B cell (primary cell): ENCODE data around the gene ADGRA3. TPM values are rescaled to one million over a fixed set of nuclear protein-coding genes. Genes with fewer than 3 reads are reported as not detected.

Experiments used
- ATAC-seq: fragments of 200-7000 bp; cut with Tn5 transposase; one replicate; pipeline ENCODE4 v1.10.0; 2021; ENCODE audit warnings: low read depth, mild to moderate bottlenecking, moderate number of reproducible peaks, moderate library complexity
- CTCF ChIA-PET: fragments of 350-600 bp; sonication (Branson Sonifier 250); formaldehyde crosslinking; loops from one replicate; lab custom pipeline; 2021; ENCODE audit warnings: antibody characterized with exemption, inconsistent platforms; lab: Charles Lee
- POLR2A ChIA-PET: fragments of 350-600 bp; sonication (Branson Sonifier 250); formaldehyde crosslinking; loops from one replicate; lab custom pipeline; 2021; ENCODE audit warnings: antibody characterized with exemption; lab: Charles Lee
- DNase-seq: peaks from one replicate; pipeline ENCODE4 v3.0.0; 2013
- H2AFZ ChIP-seq: 2 replicates; pipeline ENCODE4 v1.6.1; 2012; ENCODE audit warnings: mild to moderate bottlenecking, low read depth, low read length; ENCODE audit not compliant: insufficient read depth, poor library complexity, severe bottlenecking
- H3K27ac ChIP-seq, 2 donors: 1 replicate in 1 of 2; 2 replicates in 1 of 2; pipeline ENCODE4 v1.5.1; 2012 to 2013; ENCODE audit warnings: low read length in 2 of 2, mild to moderate bottlenecking in 2 of 2, moderate library complexity in 1 of 2
- H3K27me3 ChIP-seq, 4 experiments: fragments of 200-600 bp in 1 of 4; sonication (generic) in 1 of 4; replicated peaks in 1 of 4; 1 replicate in 2 of 4; 2 replicates in 2 of 4; pipeline versions ENCODE4 v1.6.1 to v1.7.0; 2013 to 2016; ENCODE audit warnings: low read length in 3 of 4, mild to moderate bottlenecking in 2 of 4, mixed read lengths in 1 of 4, moderate library complexity in 1 of 4; ENCODE audit not compliant: insufficient read depth in 4 of 4, control insufficient read depth in 3 of 4; ENCODE audit errors: control extremely low read depth in 1 of 4
- H3K36me3 ChIP-seq, 2 experiments: replicated peaks in 1 of 2; 1 replicate in 1 of 2; 2 replicates in 1 of 2; pipeline versions ENCODE4 v1.6.1 to v1.7.1; 2013; ENCODE audit warnings: low read length in 1 of 2; ENCODE audit not compliant: insufficient read depth in 2 of 2, control insufficient read depth in 1 of 2; ENCODE audit errors: control extremely low read depth in 1 of 2, extremely low read depth in 1 of 2
- H3K4me1 ChIP-seq, 2 donors: fragments of 200-600 bp in 1 of 2; sonication (generic) in 1 of 2; 1 replicate in 1 of 2; 2 replicates in 1 of 2; pipeline versions ENCODE4 v1.5.1 to v1.6.1; 2013 to 2017; ENCODE audit warnings: low read length in 2 of 2; ENCODE audit not compliant: control insufficient read depth in 2 of 2, insufficient read depth in 2 of 2
- H3K4me2 ChIP-seq: replicated peaks from 2 replicates; pipeline ENCODE3; 2012; ENCODE audit warnings: mild to moderate bottlenecking, low read depth, low read length; ENCODE audit not compliant: poor library complexity, severe bottlenecking
- H3K4me3 ChIP-seq, 5 experiments: fragments of 200-600 bp in 1 of 5; sonication (generic) in 1 of 5; 1 replicate in 3 of 5; 2 replicates in 2 of 5; pipeline versions ENCODE4 v1.5.1 to v1.7.0; 2011 to 2016; ENCODE audit warnings: low read length in 4 of 5, mild to moderate bottlenecking in 4 of 5, low read depth in 2 of 5, control low read depth in 1 of 5, moderate library complexity in 1 of 5; ENCODE audit not compliant: insufficient read depth in 1 of 5; ENCODE audit errors: control extremely low read depth in 1 of 5, extremely low read depth in 1 of 5
- H3K79me2 ChIP-seq: fragments of 200-600 bp; sonication (generic); one replicate; pipeline ENCODE4 v1.6.0; 2016; ENCODE audit warnings: low read length; ENCODE audit not compliant: control insufficient read depth, insufficient read depth
- H3K9ac ChIP-seq: fragments of 200-600 bp; sonication (generic); 2 replicates; pipeline ENCODE4 v1.6.1; 2017; ENCODE audit warnings: mild to moderate bottlenecking, low read length, moderate library complexity
- H3K9me3 ChIP-seq, 3 donors: one replicate each; pipeline versions ENCODE4 v1.6.1 to v1.7.1; 2013; ENCODE audit warnings: low read length in 2 of 3; ENCODE audit not compliant: control insufficient read depth in 2 of 3, insufficient read depth in 1 of 3; ENCODE audit errors: control extremely low read depth in 1 of 3
- H4K20me1 ChIP-seq: 2 replicates; pipeline ENCODE4 v1.6.0; 2012; ENCODE audit warnings: mild to moderate bottlenecking, low read length; ENCODE audit not compliant: insufficient read depth, control insufficient read depth, poor library complexity, severe bottlenecking
- H3K27ac Mint-ChIP-seq: one replicate; pipeline ENCODE4 v1.8.0; 2021; ENCODE audit warnings: mixed read lengths
- H3K27me3 Mint-ChIP-seq: one replicate; pipeline ENCODE4 v1.8.0; 2021; ENCODE audit warnings: mixed read lengths
- H3K4me1 Mint-ChIP-seq: one replicate; pipeline ENCODE4 v1.8.0; 2021; ENCODE audit warnings: mixed read lengths
- H3K4me3 Mint-ChIP-seq: one replicate; pipeline ENCODE4 v1.8.0; 2021; ENCODE audit warnings: mixed read lengths
- H3K9me3 Mint-ChIP-seq: one replicate; pipeline ENCODE4 v1.8.0; 2022; ENCODE audit warnings: mixed read lengths; ENCODE audit not compliant: insufficient read depth
- CTCF ChIP-seq: fragments of 200-600 bp; IDR thresholded peaks from one replicate; pipeline ENCODE4 v1.8.0; 2022; ENCODE audit warnings: antibody characterized with exemption, mild to moderate bottlenecking
- EZH2 ChIP-seq: IDR thresholded peaks from 2 replicates; pipeline ENCODE4 v1.6.1; 2012; ENCODE audit warnings: borderline replicate concordance, low read depth, mild to moderate bottlenecking, moderate library complexity, low read length; ENCODE audit not compliant: insufficient read depth, poor library complexity, severe bottlenecking
- WGBS: methylation state at CpG from one replicate; pipeline ENCODE4 v1.1.5; 2013; ENCODE audit warnings: missing lambda C conversion rate; ENCODE audit not compliant: insufficient coverage; 5-methylcytosine and 5-hydroxymethylcytosine counted together
- intact Hi-C: fragments of 100-400 bp; cut with micrococcal nuclease; formaldehyde crosslinking; loops from one replicate; pipeline ENCODE4 v1.10.0; 2022
- polyA plus RNA-seq: library from polyadenylated mRNA; depleted of rRNA; stranded (reverse); fragments of >200 nt; gene quantifications from 2 replicates; pipeline ENCODE4 v1.2.3, GENCODE V29; 2012
- total RNA-seq, 2 donors: library from RNA; stranded (reverse); fragments of 120-200 nt in 1 of 2; gene quantifications; 1 replicate in 1 of 2; 2 replicates in 1 of 2; pipeline versions ENCODE4 v1.2.3 to v1.2.4, GENCODE V29; 2013 to 2022

ADGRA3 gene
- total and polyA plus RNA-seq, 2 donors (not counting 1 experiment from before 2014, with no cell fraction given), result 0.25 TPM; not detected in 1

- no peak for ATAC-seq
- peaks cover 8% of the 10 kb centered on the region for H3K9me3 Mint-ChIP-seq
- Histone ChIP-seq H3K9me3 (peaks cover 0 to 5% (median 0%) of the 10 kb centered on the region in 3 donors), H3K27me3 (no peaks in the 10 kb centered on the region), H3K36me3 (no peaks in the 10 kb centered on the region), H3K4me1 (no peaks in the 10 kb centered on the region), H3K9ac (no peak overlapping the region), H3K27ac (no peak overlapping the region), H3K4me2 (no peak overlapping the region), H3K4me3 (no peak overlapping the region), H3K79me2 (no peaks in the 10 kb centered on the region), H2AFZ (no peak overlapping the region), H4K20me1 (no peaks in the 10 kb centered on the region)
- WGBS, result 98% methylated on average over 8 of the region's 10 CpGs
- H3K27ac Mint-ChIP-seq, result no peak overlapping the region
- ChIA-PET CTCF (no interaction called here), POLR2A (no interaction called here)
- no peaks in the 10 kb centered on the region for H3K27me3 Mint-ChIP-seq
- no peak overlapping the region for H3K4me3 Mint-ChIP-seq
- intact Hi-C loops, result no loop called here
- H3K4me1 Mint-ChIP-seq, result no peaks in the 10 kb centered on the region
- TF ChIP-seq CTCF, result no peak
- no peak for TF ChIP-seq EZH2
- DNase-seq, result no peak
Measured at GRCh38 chr4:22466581-22466980, 49.3 kb downstream of the ADGRA3 start.

GRCh38 chr4:22465996-22466395 lies 49.9 kb downstream of the ADGRA3 start:
- no peak overlapping the region for H3K27ac Mint-ChIP-seq
- Histone ChIP-seq H3K4me2 (no peak overlapping the region), H3K4me1 (no peaks in the 10 kb centered on the region), H3K27me3 (no peaks in the 10 kb centered on the region), H2AFZ (no peak overlapping the region), H3K79me2 (no peaks in the 10 kb centered on the region), H4K20me1 (no peaks in the 10 kb centered on the region), H3K9ac (no peak overlapping the region), H3K36me3 (no peaks in the 10 kb centered on the region), H3K27ac (no peak overlapping the region), H3K4me3 (no peak overlapping the region), H3K9me3 (peaks cover 0 to 5% (median 0%) of the 10 kb centered on the region in 3 donors)
- TF ChIP-seq EZH2 (no peak), CTCF (no peak)
- no peak for DNase-seq
- 77% methylated on average over 5 of the region's 5 CpGs for WGBS
- peaks cover 8% of the 10 kb centered on the region for H3K9me3 Mint-ChIP-seq
- intact Hi-C loops, result no loop called here
- no peaks in the 10 kb centered on the region for H3K27me3 Mint-ChIP-seq
- no peak for ATAC-seq
- H3K4me3 Mint-ChIP-seq, result no peak overlapping the region
- ChIA-PET POLR2A (no interaction called here), CTCF (no interaction called here)
- no peaks in the 10 kb centered on the region for H3K4me1 Mint-ChIP-seq
